SK-N-SH (cell line): Measurements from ENCODE around the gene CFAP100.

Source experiments
- EP300 ChIP-seq, 2 experiments: IDR thresholded peaks; 2 replicates each; pipeline versions ENCODE4 v1.4.0 to v1.6.1; 2012; ENCODE audit warnings: borderline replicate concordance in 1 of 2, low read depth in 1 of 2, low read length in 1 of 2
- EZH2phosphoT487 ChIP-seq: fragments of 200-600 bp; sonication (generic); IDR thresholded peaks from 2 replicates; pipeline ENCODE4 v1.6.1; 2017; ENCODE audit warnings: low read depth, mixed run types, mild to moderate bottlenecking, antibody characterized with exemption, moderate library complexity, borderline replicate concordance
- FOXJ3 ChIP-seq: sonication (generic); formaldehyde crosslinking; IDR thresholded peaks from 2 replicates; pipeline ENCODE4 v1.5.1; 2020; ENCODE audit warnings: mild to moderate bottlenecking, missing genetic modification reagents
- JUND ChIP-seq: IDR thresholded peaks from 2 replicates; pipeline ENCODE4 v1.4.0; 2012
- NRF1 ChIP-seq: IDR thresholded peaks from 2 replicates; pipeline ENCODE4 v1.6.1; 2012; ENCODE audit warnings: low read depth, mild to moderate bottlenecking, low read length
- POLR2AphosphoS5 ChIP-seq: IDR thresholded peaks from 2 replicates; pipeline ENCODE4 v1.6.1; 2012; ENCODE audit warnings: low read depth, low read length
- RCOR1 ChIP-seq: fragments of 150-350 bp; IDR thresholded peaks from 2 replicates; pipeline ENCODE4 v1.6.1; 2017; ENCODE audit warnings: antibody characterized with exemption, low read length
- RXRA ChIP-seq: IDR thresholded peaks from 2 replicates; pipeline ENCODE4 v1.4.0; 2012; ENCODE audit warnings: low read depth, mild to moderate bottlenecking, borderline replicate concordance
- TCF12 ChIP-seq: IDR thresholded peaks from 2 replicates; pipeline ENCODE4 v1.4.0; 2012
- YY1 ChIP-seq: IDR thresholded peaks from 2 replicates; pipeline ENCODE4 v1.4.0; 2012; ENCODE audit warnings: low read depth, mild to moderate bottlenecking
- TF ChIP-seq, protein P1 (sequence below): fragments of 200-600 bp; sonication (generic); IDR thresholded peaks from 2 replicates; pipeline ENCODE4 v1.6.1; 2017; ENCODE audit warnings: antibody characterized with exemption, mild to moderate bottlenecking, moderate library complexity
- TF ChIP-seq, protein P2 (sequence below): IDR thresholded peaks from 2 replicates; pipeline ENCODE4 v1.6.1; 2012; ENCODE audit warnings: mild to moderate bottlenecking, low read depth, low read length, moderate library complexity
- TF ChIP-seq, protein P3 (sequence below): IDR thresholded peaks from 2 replicates; pipeline ENCODE4 v1.4.0; 2012; ENCODE audit warnings: low read depth
- TF ChIP-seq, protein P4 (sequence below): IDR thresholded peaks from 2 replicates; pipeline ENCODE4; 2012

DNA sequence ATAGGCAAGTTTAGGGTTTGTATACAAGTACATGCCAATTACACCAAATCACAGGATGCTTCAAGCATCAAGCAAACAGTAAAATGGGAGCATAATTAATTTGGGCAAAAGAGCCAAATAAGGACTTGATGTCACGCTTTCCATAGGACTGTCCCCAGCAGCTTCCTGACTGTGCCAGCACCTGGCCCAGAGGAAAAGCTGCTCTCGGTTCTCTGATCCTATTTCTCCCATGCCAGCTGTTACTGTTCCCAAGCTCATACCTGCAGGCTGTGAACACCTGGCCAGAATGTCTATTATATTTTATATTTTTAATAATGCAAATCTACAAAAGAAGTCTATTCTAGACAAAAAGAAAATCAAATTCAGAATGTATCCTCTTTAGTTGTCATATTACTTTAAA, 68.8 kb downstream of the CFAP100 start:
- TF ChIP-seq POLR2AphosphoS5: no peak
- TF ChIP-seq EP300 (IDR thresholded peaks at IDR 0.05; ENCODE audit: borderline replicate concordance in 1 of 2, low read depth in 1 of 2, low read length in 1 of 2): no peak
- no peak for TF ChIP-seq YY1
- no peak for TF ChIP-seq TCF12
- TF ChIP-seq, protein P1, sequence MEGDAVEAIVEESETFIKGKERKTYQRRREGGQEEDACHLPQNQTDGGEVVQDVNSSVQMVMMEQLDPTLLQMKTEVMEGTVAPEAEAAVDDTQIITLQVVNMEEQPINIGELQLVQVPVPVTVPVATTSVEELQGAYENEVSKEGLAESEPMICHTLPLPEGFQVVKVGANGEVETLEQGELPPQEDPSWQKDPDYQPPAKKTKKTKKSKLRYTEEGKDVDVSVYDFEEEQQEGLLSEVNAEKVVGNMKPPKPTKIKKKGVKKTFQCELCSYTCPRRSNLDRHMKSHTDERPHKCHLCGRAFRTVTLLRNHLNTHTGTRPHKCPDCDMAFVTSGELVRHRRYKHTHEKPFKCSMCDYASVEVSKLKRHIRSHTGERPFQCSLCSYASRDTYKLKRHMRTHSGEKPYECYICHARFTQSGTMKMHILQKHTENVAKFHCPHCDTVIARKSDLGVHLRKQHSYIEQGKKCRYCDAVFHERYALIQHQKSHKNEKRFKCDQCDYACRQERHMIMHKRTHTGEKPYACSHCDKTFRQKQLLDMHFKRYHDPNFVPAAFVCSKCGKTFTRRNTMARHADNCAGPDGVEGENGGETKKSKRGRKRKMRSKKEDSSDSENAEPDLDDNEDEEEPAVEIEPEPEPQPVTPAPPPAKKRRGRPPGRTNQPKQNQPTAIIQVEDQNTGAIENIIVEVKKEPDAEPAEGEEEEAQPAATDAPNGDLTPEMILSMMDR: no peak
- TF ChIP-seq RXRA: no peak
- no peak for TF ChIP-seq EZH2phosphoT487
- TF ChIP-seq, protein P2, sequence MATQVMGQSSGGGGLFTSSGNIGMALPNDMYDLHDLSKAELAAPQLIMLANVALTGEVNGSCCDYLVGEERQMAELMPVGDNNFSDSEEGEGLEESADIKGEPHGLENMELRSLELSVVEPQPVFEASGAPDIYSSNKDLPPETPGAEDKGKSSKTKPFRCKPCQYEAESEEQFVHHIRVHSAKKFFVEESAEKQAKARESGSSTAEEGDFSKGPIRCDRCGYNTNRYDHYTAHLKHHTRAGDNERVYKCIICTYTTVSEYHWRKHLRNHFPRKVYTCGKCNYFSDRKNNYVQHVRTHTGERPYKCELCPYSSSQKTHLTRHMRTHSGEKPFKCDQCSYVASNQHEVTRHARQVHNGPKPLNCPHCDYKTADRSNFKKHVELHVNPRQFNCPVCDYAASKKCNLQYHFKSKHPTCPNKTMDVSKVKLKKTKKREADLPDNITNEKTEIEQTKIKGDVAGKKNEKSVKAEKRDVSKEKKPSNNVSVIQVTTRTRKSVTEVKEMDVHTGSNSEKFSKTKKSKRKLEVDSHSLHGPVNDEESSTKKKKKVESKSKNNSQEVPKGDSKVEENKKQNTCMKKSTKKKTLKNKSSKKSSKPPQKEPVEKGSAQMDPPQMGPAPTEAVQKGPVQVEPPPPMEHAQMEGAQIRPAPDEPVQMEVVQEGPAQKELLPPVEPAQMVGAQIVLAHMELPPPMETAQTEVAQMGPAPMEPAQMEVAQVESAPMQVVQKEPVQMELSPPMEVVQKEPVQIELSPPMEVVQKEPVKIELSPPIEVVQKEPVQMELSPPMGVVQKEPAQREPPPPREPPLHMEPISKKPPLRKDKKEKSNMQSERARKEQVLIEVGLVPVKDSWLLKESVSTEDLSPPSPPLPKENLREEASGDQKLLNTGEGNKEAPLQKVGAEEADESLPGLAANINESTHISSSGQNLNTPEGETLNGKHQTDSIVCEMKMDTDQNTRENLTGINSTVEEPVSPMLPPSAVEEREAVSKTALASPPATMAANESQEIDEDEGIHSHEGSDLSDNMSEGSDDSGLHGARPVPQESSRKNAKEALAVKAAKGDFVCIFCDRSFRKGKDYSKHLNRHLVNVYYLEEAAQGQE: no peak
- TF ChIP-seq RCOR1: no peak
- no peak for TF ChIP-seq JUND
- TF ChIP-seq, protein P3, sequence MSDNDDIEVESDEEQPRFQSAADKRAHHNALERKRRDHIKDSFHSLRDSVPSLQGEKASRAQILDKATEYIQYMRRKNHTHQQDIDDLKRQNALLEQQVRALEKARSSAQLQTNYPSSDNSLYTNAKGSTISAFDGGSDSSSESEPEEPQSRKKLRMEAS: no peak
- no peak for TF ChIP-seq FOXJ3 (CRISPR knock-in tag)
- TF ChIP-seq, protein P4, sequence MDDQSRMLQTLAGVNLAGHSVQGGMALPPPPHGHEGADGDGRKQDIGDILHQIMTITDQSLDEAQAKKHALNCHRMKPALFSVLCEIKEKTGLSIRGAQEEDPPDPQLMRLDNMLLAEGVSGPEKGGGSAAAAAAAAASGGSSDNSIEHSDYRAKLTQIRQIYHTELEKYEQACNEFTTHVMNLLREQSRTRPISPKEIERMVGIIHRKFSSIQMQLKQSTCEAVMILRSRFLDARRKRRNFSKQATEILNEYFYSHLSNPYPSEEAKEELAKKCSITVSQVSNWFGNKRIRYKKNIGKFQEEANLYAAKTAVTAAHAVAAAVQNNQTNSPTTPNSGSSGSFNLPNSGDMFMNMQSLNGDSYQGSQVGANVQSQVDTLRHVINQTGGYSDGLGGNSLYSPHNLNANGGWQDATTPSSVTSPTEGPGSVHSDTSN: no peak
- TF ChIP-seq NRF1: no peak
